ENCODE data around the gene MYL9.

GRCh38 chr20:36578356-36579041 is 37.2 kb downstream of the MYL9 start:
- TF ChIP-seq POLR2A (IDR thresholded peaks at IDR 0.05; ENCODE audit: low read depth, low read length) (no peak), CTCF (IDR thresholded peaks at IDR 0.05; ENCODE audit: extremely low read depth in 1 of 2, insufficient read depth in 1 of 2, low read depth in 1 of 2, low read length in 2 of 2) (no peak), MYC (IDR thresholded peaks at IDR 0.05; ENCODE audit: low read depth, low read length) (no peak), EZH2 (IDR thresholded peaks at IDR 0.05; ENCODE audit: borderline replicate concordance, low read depth, low read length, severe bottlenecking) (no peak), GATA2 (IDR thresholded peaks at IDR 0.05; ENCODE audit: insufficient read depth, insufficient read length, low read depth, low read length) (no peak), POLR2AphosphoS5 (IDR thresholded peaks at IDR 0.05; ENCODE audit: insufficient read depth, low read depth, low read length) (no peak), JUN (IDR thresholded peaks at IDR 0.05; ENCODE audit: borderline replicate concordance, insufficient read depth, insufficient read length, low read depth) (no peak)
